HCT116 (cell line): ENCODE data around the gene EPHB2. TPM values are rescaled to one million over a fixed set of nuclear protein-coding genes. Genes with fewer than 3 reads are reported as not detected.

Experiments used
- ATAC-seq: fragments of 200-7000 bp; cut with Tn5 transposase; 2 replicates; pipeline ENCODE4 v1.9.1; 2020; ENCODE audit warnings: mild to moderate bottlenecking, moderate library complexity
- BruUV-seq: library from RNA; stranded (reverse); fragments of 400-500 nt; replicated peaks from 2 replicates; lab custom pipeline; 2021; lab: Mats Ljungman, UMichigan
- CTCF ChIA-PET: fragments of 300-600 bp; sonication (Branson Sonifier 250); formaldehyde crosslinking; loops from one replicate; lab custom pipeline; 2021; ENCODE audit warnings: antibody characterized with exemption; lab: Charles Lee
- POLR2A ChIA-PET: fragments of 300-600, 350-600 bp; sonication (Branson Sonifier 250); formaldehyde crosslinking; loops from one replicate; lab custom pipeline; 2021; ENCODE audit warnings: antibody characterized with exemption; lab: Charles Lee
- RAD21 ChIA-PET, 2 experiments: fragments of 300-600 bp; sonication (Branson Sonifier 250); formaldehyde crosslinking; loops; one replicate each; lab custom pipeline; 2023; ENCODE audit warnings: low total read pairs in 2 of 2; ENCODE audit not compliant: uncharacterized antibody in 2 of 2, unreplicated experiment in 2 of 2, low non-redundant PET in 1 of 2; lab: Charles Lee
- DNase-seq: peaks from one replicate; pipeline ENCODE4 v3.0.0-alpha.2; 2010; ENCODE audit warnings: low read depth, low spot score
- H2AFZ ChIP-seq: fragments of 200-600 bp; shearing (Covaris generic), sonication (generic); 2 replicates; pipeline ENCODE4 v1.6.1; 2017; ENCODE audit warnings: low read depth, mixed run types, mixed read lengths, antibody characterized with exemption, low read length; ENCODE audit not compliant: poor library complexity, severe bottlenecking
- H3K27ac ChIP-seq: 2 replicates; pipeline ENCODE4 v1.5.1; 2012; ENCODE audit warnings: low read depth, low read length
- H3K27me3 ChIP-seq: fragments of 200-600 bp; sonication (generic); 2 replicates; pipeline ENCODE4 v1.6.1; 2016; ENCODE audit warnings: mixed run types, low read length, mixed read lengths; ENCODE audit not compliant: insufficient read depth
- H3K36me3 ChIP-seq, 2 experiments: fragments of 200-500 bp in 1 of 2; fragments of 200-600 bp in 1 of 2; sonication (Bioruptor generic) in 1 of 2; sonication (generic) in 1 of 2; 2 replicates each; pipeline versions ENCODE4 v1.5.1 to v1.6.1; 2014 to 2016; ENCODE audit warnings: low read length in 2 of 2, inconsistent platforms in 1 of 2, mixed read lengths in 1 of 2, mixed run types in 1 of 2; ENCODE audit not compliant: insufficient read depth in 2 of 2, control insufficient read depth in 1 of 2
- H3K4me1 ChIP-seq, 2 experiments: fragments of 200-600 bp in 1 of 2; sonication (generic) in 1 of 2; 2 replicates each; pipeline versions ENCODE4 v1.5.1 to v1.6.1; 2012 to 2017; ENCODE audit warnings: low read length in 2 of 2, inconsistent platforms in 1 of 2, mild to moderate bottlenecking in 1 of 2, mixed read lengths in 1 of 2, mixed run types in 1 of 2, moderate library complexity in 1 of 2; ENCODE audit not compliant: insufficient read depth in 2 of 2, control insufficient read depth in 1 of 2
- H3K4me2 ChIP-seq: fragments of 200-600 bp; sonication (generic); 2 replicates; pipeline ENCODE4 v1.6.1; 2017; ENCODE audit warnings: mixed run types, low read length, mixed read lengths
- H3K4me3 ChIP-seq, 2 experiments: fragments of 200-600 bp in 1 of 2; sonication (generic) in 1 of 2; replicated peaks in 1 of 2; 2 replicates each; pipeline ENCODE4 v1.5.1; 2011 to 2016; ENCODE audit warnings: low read length in 2 of 2, control low read depth in 1 of 2, low read depth in 1 of 2, mild to moderate bottlenecking in 1 of 2, mixed read lengths in 1 of 2, mixed run types in 1 of 2
- H3K79me2 ChIP-seq: fragments of 200-600 bp; sonication (generic); 2 replicates; pipeline ENCODE4 v1.6.1; 2017; ENCODE audit warnings: mild to moderate bottlenecking, mixed run types, low read length, moderate library complexity, mixed read lengths; ENCODE audit not compliant: insufficient read depth
- H3K9ac ChIP-seq: fragments of 200-600 bp; sonication (generic); 2 replicates; pipeline ENCODE4 v1.6.1; 2016; ENCODE audit warnings: low read length, mixed read lengths
- H3K9me2 ChIP-seq: fragments of 200-600 bp; sonication (generic), shearing (Covaris generic); 2 replicates; pipeline ENCODE4 v1.6.1; 2017; ENCODE audit warnings: mixed run types, mild to moderate bottlenecking, moderate library complexity; ENCODE audit not compliant: insufficient read depth
- H3K9me3 ChIP-seq, 2 experiments: fragments of 200-500 bp in 1 of 2; fragments of 200-600 bp in 1 of 2; sonication (Bioruptor generic) in 1 of 2; sonication (generic) in 1 of 2; 2 replicates each; pipeline ENCODE4 v1.6.1; 2014 to 2017; ENCODE audit warnings: low read length in 2 of 2, mixed read lengths in 2 of 2, inconsistent platforms in 1 of 2, low read depth in 1 of 2, mild to moderate bottlenecking in 1 of 2, mixed run types in 1 of 2, moderate library complexity in 1 of 2; ENCODE audit not compliant: control insufficient read depth in 1 of 2, insufficient read depth in 1 of 2
- H4K20me1 ChIP-seq: fragments of 200-600 bp; sonication (generic), shearing (Covaris generic); 2 replicates; pipeline ENCODE4 v1.6.1; 2017; ENCODE audit warnings: mixed run types, mild to moderate bottlenecking, moderate library complexity; ENCODE audit not compliant: insufficient read depth
- ELF1 ChIP-seq: IDR thresholded peaks from 2 replicates; pipeline ENCODE4 v1.6.1; 2012; ENCODE audit warnings: low read depth, borderline replicate concordance
- FOSL1 ChIP-seq: IDR thresholded peaks from 2 replicates; pipeline ENCODE4 v1.6.1; 2012; ENCODE audit warnings: low read depth
- RAD21 ChIP-seq: IDR thresholded peaks from 2 replicates; pipeline ENCODE4 v1.6.1; 2012; ENCODE audit warnings: low read depth, mild to moderate bottlenecking
- SP1 ChIP-seq: IDR thresholded peaks from 2 replicates; pipeline ENCODE4 v1.6.1; 2012; ENCODE audit warnings: low read depth
- SRF ChIP-seq: IDR thresholded peaks from 2 replicates; pipeline ENCODE4 v1.6.1; 2012; ENCODE audit warnings: low read depth
- ZBTB33 ChIP-seq: IDR thresholded peaks from 2 replicates; pipeline ENCODE4 v1.6.1; 2011; ENCODE audit warnings: mild to moderate bottlenecking, low read length, moderate library complexity; ENCODE audit not compliant: insufficient replicate concordance; ENCODE audit errors: extremely low read depth
- ZNF274 ChIP-seq: fragments of 200-500 bp; sonication (Bioruptor generic); IDR thresholded peaks from 2 replicates; pipeline ENCODE4 v1.6.1; 2014; ENCODE audit warnings: mild to moderate bottlenecking, low read depth, low read length, inconsistent platforms
- intact Hi-C: fragments of 100-400 bp; cut with micrococcal nuclease; formaldehyde crosslinking; loops from 2 replicates; pipeline ENCODE4 v1.10.0; 2022
- total RNA-seq: library from RNA; stranded (reverse); gene quantifications from one replicate; pipeline ENCODE4 v1.2.1, GENCODE V29; 2021; ENCODE audit not compliant: unreplicated experiment

EPHB2 gene
- total RNA-seq, 1 experiment from 2014 or later = 19.5 TPM

GRCh38 chr1:22803833-22804232 is 93.2 kb downstream of the EPHB2 start:
- RAD21 ChIA-PET = no interaction called here
- no peak for DNase-seq

GRCh38 chr1:22804406-22804805 is 93.8 kb downstream of the EPHB2 start:
- H3K9me2 ChIP-seq = no peaks in the 10 kb centered on the region
- BruUV-seq = no TSS peak
- H3K4me2 ChIP-seq = no peak overlapping the region
- POLR2A ChIA-PET = no interaction called here
- CTCF ChIA-PET = no interaction called here
- H4K20me1 ChIP-seq = no peaks in the 10 kb centered on the region
- no peak overlapping the region for H2AFZ ChIP-seq
- H3K4me3 ChIP-seq = no peak overlapping the region
- no peak for TF ChIP-seq RAD21
- no peak for TF ChIP-seq ELF1
- TF ChIP-seq SRF = no peak
- H3K9ac ChIP-seq = no peak overlapping the region
- intact Hi-C loops = no loop called here
- no peaks in the 10 kb centered on the region for H3K36me3 ChIP-seq
- H3K27me3 ChIP-seq = no peaks in the 10 kb centered on the region
- H3K27ac ChIP-seq = no peak overlapping the region
- H3K4me1 ChIP-seq = peaks cover 0 to 14% of the 10 kb centered on the region in 2 experiments; a peak in 2 of 4 replicates
- H3K9me3 ChIP-seq = no peaks in the 10 kb centered on the region
- ATAC-seq = no peak
- H3K79me2 ChIP-seq = no peaks in the 10 kb centered on the region
- RAD21 ChIA-PET = no interaction called here
- no peak for DNase-seq

More at GRCh38 chr1:22803833-22804232, 93.2 kb downstream of the EPHB2 start:
- TF ChIP-seq ZNF274 (no peak), RAD21 (no peak), SRF (no peak), FOSL1 (no peak), ELF1 (no peak), ZBTB33 (no peak), SP1 (no peak)
- no peak overlapping the region for H3K27ac ChIP-seq
- H3K9ac ChIP-seq = no peak overlapping the region
- H3K9me2 ChIP-seq = no peaks in the 10 kb centered on the region
- CTCF ChIA-PET = no interaction called here
- no peak overlapping the region for H3K4me3 ChIP-seq
- no peaks in the 10 kb centered on the region for H3K9me3 ChIP-seq
- no TSS peak for BruUV-seq
- no peaks in the 10 kb centered on the region for H4K20me1 ChIP-seq
- POLR2A ChIA-PET = no interaction called here
- no peak for ATAC-seq
- no peak overlapping the region for H3K4me2 ChIP-seq
- no peaks in the 10 kb centered on the region for H3K79me2 ChIP-seq
- no peak overlapping the region for H2AFZ ChIP-seq
- H3K36me3 ChIP-seq = no peaks in the 10 kb centered on the region
- intact Hi-C loops = no loop called here
- no peaks in the 10 kb centered on the region for H3K27me3 ChIP-seq
- peaks cover 0 to 14% of the 10 kb centered on the region in 2 experiments; a peak in 2 of 4 replicates for H3K4me1 ChIP-seq
